ENCODE results near the gene PSMB7. TPM values are rescaled to one million over a fixed set of nuclear protein-coding genes. Genes with fewer than 3 reads are reported as not detected.

PSMB7 gene
- total and polyA plus RNA-seq, 2 of the 8 experiments (the other 6 are each of a cell fraction or from before 2014, with no cell fraction given): 222 to 357 TPM

DNA sequence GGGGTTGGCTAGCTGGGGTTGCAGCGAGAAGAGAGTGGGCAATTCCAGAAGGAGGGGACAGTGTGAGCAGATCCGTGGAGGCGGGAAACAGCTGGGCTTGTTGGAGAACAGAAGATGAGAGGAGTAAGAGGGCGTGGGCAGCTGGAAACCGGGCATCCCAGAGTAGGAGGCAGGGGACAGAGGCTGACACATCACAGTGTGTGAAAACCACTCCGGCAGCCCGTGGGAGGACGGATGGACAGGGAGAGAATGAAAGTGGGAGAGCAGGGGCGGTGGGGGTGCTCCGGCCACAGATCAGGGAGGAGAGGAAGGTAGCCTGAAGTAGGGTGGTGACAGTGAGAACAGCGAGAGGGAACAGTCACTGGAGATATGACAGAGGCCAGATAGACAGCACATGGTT is 8.3 kb upstream of the PSMB7 start:
- DNase-seq (ENCODE audit: low read depth in 1 of 2, low spot score in 2 of 2): no peak
- H3K27me3 ChIP-seq (replicated peaks in 1 of 4; ENCODE audit: control insufficient read depth in 3 of 4, extremely low read depth in 1 of 4, insufficient read depth in 3 of 4, low read length in 3 of 4): peaks cover 0 to 3% (median 0%) of the 10 kb centered on the region in 4 experiments; a peak in 2 of 7 replicates
- H2BK20ac ChIP-seq (ENCODE audit: low read length): no peak overlapping the region
- no peak for TF ChIP-seq SIX5 (IDR thresholded peaks at IDR 0.05; ENCODE audit: low read depth, low read length)
- no peak for TF ChIP-seq HDAC2 (IDR thresholded peaks at IDR 0.05; ENCODE audit: borderline replicate concordance in 1 of 2, low read depth in 2 of 2, low read length in 2 of 2)
- no peak for TF ChIP-seq TEAD4 (IDR thresholded peaks at IDR 0.05; ENCODE audit: low read depth, low read length)

More for the DNA sequence above, 8.3 kb upstream of the PSMB7 start:
- no peaks in the 10 kb centered on the region for H3K79me1 ChIP-seq (ENCODE audit: low read depth, low read length)
- H3K4me3 ChIP-seq (ENCODE audit: extremely low read depth in 1 of 4, insufficient read depth in 2 of 4, low read depth in 3 of 4, low read length in 4 of 4): no peak overlapping the region
- no peak overlapping the region for H2BK12ac ChIP-seq (ENCODE audit: low read depth, low read length)
- H2BK15ac ChIP-seq (ENCODE audit: low read length): no peak overlapping the region
- no peak overlapping the region for H2BK5ac ChIP-seq (ENCODE audit: low read depth, low read length)
- no peak overlapping the region for H4K91ac ChIP-seq (replicated peaks; ENCODE audit: insufficient read length, low read length)
- ChIA-PET CTCF (ENCODE audit: partially characterized antibody) (interaction anchor here (0.9 to 1.7 kb wide), 4 partner anchors 10 to 101 kb away, joined by 3 to 6 read pairs (median 4); no protein-coding TSS in a partner anchor), POLR2A (ENCODE audit: partially characterized antibody) (no interaction called here)
- no peaks in the 10 kb centered on the region for H3K36me3 ChIP-seq (ENCODE audit: control insufficient read depth in 2 of 4, insufficient read depth in 4 of 4, low read length in 3 of 4)
- H3K4me2 ChIP-seq (ENCODE audit: insufficient read depth in 1 of 2, low read depth in 2 of 2, low read length in 2 of 2): no peak overlapping the region
- H3K14ac ChIP-seq (ENCODE audit: insufficient read length): no peak overlapping the region
- no peak overlapping the region for H3K56ac ChIP-seq (replicated peaks; ENCODE audit: insufficient read length, low read depth, low read length)
- 85% methylated on average over 11 of the region's 11 CpGs; no CpG with 5 or more reads in 1 of the 2 experiments for WGBS, 2 experiments (ENCODE audit: extremely low coverage in 1 of 2, insufficient coverage in 1 of 2, insufficient read length in 1 of 2, insufficient replicate concordance in 2 of 2, low coverage in 1 of 2, low lambda C conversion rate in 2 of 2, missing lambda C conversion rate in 1 of 2)
- no peaks in the 10 kb centered on the region for H4K20me1 ChIP-seq (replicated peaks in 1 of 2; ENCODE audit: control insufficient read depth in 1 of 2, insufficient read depth in 2 of 2, low read length in 2 of 2)
- FAIRE-seq: no peak
- no peak overlapping the region for H2AK5ac ChIP-seq (ENCODE audit: low read depth, low read length)
- no peak overlapping the region for H4K5ac ChIP-seq (ENCODE audit: insufficient read length, low read depth, low read length)
- H3K23ac ChIP-seq (ENCODE audit: insufficient read length): no peak overlapping the region
- no peak overlapping the region for H4K8ac ChIP-seq (ENCODE audit: extremely low read depth, insufficient read depth, low read length)
- H3K18ac ChIP-seq (ENCODE audit: extremely low read depth, low read length): no peak overlapping the region; the same call in 1 of the 2 replicates
- no peak overlapping the region for H3K4ac ChIP-seq (replicated peaks; ENCODE audit: insufficient read length, low read depth, low read length)
- no peaks in the 10 kb centered on the region for H3K9me3 ChIP-seq (ENCODE audit: insufficient read depth in 2 of 2, low read depth in 1 of 2, low read length in 1 of 2)
- H3K4me1 ChIP-seq (replicated peaks in 1 of 4; ENCODE audit: control insufficient read depth in 3 of 4, insufficient read depth in 4 of 4, low read length in 3 of 4): peaks cover 0 to 2% (median 0%) of the 10 kb centered on the region in 4 experiments; a peak in 3 of 7 replicates
- no peak overlapping the region; a peak in 1 of 7 replicates for H3K9ac ChIP-seq (replicated peaks in 1 of 4; ENCODE audit: extremely low read depth in 1 of 4, low read depth in 3 of 4, low read length in 3 of 4)
- H2BK120ac ChIP-seq (replicated peaks; ENCODE audit: low read depth, low read length): no peak overlapping the region
- no peaks in the 10 kb centered on the region for H3K79me2 ChIP-seq (ENCODE audit: control insufficient read depth in 1 of 2, insufficient read depth in 2 of 2, low read length in 2 of 2)
- H3K23me2 ChIP-seq (ENCODE audit: low read depth, low read length): no peaks in the 10 kb centered on the region
- no peak overlapping the region for H2AFZ ChIP-seq (ENCODE audit: low read length)
- H3K27ac ChIP-seq (ENCODE audit: low read depth, low read length): no peak overlapping the region

Data from H1 (cell line).